Inferior parietal cortex (tissue), 1 donor: ENCODE measurements around the gene C8A.
A peak's percentile ranks its signal among the peaks of the same experiment; 100 is the strongest.

Source experiments
- DNase-seq: peaks from one replicate; pipeline ENCODE4 v3.0.0-alpha.2; 2016; ENCODE audit errors: extremely low spot score

Gene C8A

DNA sequence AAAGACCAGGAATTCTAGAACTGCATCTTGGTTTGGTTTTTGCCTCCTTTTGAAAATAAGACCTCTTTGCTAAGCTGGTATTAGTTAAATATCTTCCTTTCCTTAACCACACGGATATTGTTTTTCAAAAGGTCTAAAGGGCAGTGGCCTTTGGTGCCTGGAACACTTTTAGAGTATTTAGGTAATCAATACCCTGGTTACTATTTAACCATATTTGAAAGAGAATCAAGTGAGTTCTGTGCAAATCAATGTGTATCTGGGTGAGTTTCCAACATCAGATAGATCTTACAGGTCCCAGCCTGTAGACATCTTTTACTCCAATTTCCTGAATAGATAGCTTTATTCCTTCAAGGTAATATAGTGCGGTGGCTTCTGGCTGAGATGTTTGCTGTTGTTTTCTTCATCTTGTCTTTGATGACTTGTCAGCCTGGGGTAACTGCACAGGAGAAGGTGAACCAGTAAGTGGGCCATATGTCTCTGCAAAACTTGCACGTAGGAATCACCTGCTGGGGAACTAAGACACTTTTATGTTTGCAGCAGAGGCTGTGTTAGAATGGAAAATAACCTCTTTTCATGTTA is at the start of gene C8A:
C8A (plus strand) TSS at position 277 of the 579 bp plus-strand sequence; CDS start at position 382, 105 bp downstream.
- DNase-seq = no peak

DNA sequence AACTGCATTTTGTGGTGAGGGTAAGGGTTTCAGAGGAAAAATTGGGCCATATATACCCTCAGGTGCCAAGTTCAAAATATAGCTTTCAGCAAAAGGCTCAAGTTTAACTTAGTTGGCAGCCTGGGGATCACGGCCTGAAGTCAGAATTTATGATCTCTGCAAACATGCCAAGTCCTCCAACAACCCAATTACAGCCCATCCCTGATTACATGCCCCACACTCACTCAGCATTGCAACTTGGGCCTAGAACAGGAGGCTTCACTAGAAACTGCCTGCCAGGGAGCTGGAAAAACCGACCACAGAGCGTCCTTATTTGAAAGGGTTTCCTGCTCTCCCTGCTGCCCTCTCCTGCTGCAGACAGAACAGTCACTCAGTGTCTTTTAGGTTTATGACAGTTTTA is 47.8 kb upstream of the C8A start:
- DNase-seq = no peak

DNA sequence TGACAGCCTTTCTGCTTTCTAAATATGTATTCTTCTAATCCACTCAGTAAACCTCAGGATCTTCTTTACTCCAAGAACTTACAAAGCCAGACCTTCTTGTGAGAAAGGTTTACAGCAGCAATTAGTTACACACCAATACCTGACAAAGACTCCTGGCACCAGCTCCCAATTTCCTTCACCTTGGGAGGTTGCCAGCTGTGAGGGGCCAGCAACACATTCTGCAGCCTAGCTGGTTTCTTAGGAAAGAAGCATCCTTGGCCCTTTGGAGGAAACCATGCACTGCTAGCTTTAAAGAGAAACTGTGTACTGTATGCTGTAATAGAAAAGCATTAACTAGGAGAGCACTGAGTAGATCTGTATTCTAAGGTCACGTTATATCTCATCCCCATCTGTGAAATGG is 46.2 kb upstream of the C8A start:
- peak; percentile 21 for DNase-seq

DNA sequence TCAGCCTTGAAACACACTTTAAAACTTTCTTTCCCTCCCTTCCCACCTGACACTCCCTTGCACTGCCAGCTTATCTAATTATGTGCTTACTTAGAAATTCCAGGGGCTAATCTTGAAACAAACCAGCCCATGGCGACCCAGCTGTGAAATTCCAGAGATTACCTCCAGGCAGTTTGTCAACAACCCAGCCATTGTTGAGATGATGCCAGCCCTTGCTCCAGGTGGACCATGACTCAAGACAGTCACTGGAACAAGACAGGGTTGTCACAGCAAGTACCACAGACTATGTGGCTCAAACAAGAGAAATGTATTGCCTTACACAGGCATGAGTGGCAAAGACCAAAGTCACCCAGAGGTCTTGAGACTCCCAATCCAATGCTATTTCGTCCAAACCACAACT is 43.3 kb upstream of the C8A start:
- DNase-seq = no peak

DNA sequence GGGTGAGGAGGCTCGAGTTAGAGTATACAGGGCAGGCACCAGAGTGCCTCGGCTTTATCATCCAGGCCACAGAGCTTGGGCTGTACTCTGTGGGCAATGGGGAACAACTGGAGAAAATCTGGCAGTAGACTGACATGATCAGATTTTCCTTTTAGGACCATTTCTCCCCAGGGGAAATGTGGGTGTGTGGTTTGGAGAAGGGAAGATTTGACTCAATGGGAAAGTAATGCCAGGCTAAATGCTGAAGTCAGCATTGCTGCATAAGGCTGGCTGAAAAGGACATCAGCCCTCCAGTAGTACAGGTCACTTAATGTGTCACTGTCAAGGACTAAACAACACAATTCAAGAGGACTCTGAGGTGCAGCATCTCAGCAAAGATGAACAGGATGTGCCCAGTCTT is 40.4 kb upstream of the C8A start:
- no peak for DNase-seq

DNA sequence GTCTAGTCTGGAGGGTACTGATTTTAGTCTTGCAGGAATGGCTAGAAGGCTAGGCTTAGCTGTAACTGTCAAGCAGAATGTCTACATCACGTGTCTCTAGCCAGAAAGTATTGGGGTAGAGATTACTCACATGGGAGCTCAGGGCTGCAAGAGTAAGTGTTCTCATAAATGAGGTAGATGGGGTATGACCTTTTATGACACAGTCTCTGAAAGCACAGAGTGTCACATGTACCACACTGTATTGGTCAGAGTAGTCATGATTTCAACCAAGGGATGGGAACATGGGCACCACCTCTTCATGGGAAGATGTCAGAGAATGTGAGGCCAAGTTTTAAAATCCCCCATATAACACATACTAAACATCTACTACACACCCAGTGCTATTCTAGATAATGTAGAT is 38.3 kb upstream of the C8A start:
- DNase-seq = no peak

DNA sequence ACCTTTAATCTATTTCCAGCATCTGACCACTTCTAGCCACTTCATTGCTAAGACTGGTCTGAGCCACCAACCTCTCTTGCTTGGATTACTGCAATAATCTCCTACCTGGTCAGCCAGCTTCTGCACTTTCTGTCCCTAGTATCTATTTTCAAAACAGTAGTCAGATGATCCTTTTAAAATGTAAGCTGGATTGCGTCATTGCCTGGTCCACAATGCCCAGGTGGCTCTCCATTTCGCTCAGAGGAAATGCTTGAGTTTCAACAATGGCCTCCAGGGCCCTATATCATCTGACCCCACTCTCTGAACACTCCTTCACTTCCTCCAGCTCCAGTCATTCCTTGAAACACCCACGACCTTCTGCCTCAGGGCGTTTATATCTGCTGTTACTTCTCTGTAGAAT is 37.7 kb upstream of the C8A start:
- DNase-seq = no peak

DNA sequence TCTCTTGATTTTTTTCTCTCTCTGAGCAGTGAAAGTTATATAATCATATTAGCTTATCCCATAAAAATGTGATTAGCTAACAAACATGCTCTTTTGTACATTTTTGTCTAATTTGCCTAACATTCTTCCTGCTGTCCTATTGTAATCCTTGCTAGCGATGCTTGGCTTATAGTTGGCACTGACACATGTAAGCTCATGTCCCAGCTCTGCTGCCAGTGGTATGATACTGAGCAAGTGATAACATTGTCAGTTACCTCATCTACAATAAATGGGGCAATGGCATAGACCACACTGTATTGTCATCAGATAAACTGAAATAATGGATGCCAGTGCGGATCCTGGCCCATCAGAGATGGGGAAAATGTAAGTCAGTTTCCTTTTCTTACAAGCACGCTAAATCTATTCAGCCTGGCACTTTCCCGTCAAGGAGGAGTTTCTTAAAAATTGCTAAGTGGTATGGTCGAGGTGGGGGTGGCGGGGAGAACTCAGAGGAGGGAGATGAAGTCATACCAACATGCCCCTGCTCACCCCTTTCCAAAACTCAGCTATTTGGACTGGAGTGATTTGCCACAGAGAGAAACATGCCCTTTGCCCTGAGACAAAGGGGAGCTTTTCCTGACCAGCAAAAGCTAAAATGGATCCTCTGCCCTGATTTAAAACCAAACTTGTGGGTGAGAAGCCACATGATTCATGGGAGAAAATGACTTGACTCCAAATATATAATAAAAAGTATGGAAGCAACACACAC is 36.7 kb upstream of the C8A start:
- DNase-seq = no peak

DNA sequence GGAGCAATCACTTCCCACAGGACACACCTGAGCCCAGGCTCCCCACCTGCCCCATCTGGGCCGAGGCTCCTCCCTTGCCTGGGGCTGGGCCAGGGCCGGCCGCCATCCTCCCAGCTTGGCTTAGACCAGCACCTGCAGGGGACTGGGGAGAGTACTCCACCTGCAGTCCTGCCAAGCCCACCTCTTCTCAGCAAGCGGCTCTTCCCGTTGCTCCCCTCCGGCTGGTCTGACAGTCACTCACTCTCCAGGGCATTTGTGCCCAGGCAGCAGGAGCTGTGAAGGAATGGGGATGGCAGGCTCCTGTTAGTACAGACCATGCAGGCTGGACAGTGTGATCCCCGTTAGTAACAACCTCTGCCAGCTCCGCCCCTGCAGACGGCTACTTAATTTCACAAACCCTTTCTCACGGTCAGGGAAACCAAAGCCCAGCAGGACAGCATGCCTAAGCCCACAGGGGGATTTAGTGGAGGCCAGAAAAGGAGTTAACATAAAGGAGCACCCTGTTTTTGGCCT is 35.2 kb upstream of the C8A start, which contains the start of gene FYB2:
FYB2 (minus strand) TSS at position 18 of the 513 bp plus-strand sequence. CDS start 114 bp downstream, outside the sequence.
- DNase-seq = no peak

DNA sequence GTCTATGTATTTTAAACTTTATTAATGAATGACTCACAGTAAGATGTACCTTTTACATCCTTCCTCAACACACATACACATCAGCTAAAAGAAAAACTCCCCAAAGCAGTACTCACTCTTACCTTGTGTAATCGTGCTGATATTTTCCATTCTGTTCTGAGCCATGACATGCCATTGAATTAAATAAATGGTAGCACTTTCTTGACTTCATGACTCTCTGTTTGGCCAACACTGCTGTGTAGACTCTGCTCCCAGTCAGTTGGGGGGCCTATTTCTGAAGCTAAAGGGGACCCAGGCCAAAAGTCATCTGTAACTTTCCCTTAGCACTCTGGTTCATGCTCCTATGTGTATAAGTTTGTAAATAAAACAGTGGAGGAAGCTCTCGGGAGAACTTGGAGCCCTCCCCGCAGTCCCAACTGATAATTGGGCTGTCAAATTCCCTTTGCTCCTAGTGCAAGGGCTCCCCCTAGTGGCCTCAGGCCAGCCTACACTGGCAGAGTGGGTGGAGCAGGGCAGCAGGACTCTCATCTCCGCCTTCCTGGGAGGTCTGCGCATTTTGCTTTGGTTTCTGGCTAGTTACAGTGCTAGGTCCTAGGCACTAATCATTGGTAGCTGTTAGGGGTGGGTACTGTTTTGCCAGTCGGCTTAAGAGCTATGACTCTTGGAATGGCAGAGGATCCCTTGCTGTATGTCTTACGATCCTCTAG is 33.7 kb upstream of the C8A start:
- peak; percentile 78 for DNase-seq

DNA sequence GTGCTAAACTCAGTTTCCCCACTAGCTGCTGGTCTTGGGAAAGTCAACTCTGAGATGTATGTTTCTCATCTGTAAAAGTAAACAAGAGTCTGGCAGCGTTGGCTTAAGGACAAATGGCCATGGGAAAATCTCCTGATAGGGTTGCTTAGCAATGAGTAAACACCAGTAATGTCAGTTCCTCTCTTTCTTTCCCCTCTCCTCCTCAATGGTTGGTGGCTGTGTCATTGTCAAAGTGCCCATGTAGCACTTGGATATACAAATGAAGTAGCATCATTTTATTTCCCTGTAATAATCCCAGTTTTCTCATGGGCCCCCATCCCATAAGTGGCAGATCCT is 33.2 kb upstream of the C8A start:
- DNase-seq = no peak

DNA sequence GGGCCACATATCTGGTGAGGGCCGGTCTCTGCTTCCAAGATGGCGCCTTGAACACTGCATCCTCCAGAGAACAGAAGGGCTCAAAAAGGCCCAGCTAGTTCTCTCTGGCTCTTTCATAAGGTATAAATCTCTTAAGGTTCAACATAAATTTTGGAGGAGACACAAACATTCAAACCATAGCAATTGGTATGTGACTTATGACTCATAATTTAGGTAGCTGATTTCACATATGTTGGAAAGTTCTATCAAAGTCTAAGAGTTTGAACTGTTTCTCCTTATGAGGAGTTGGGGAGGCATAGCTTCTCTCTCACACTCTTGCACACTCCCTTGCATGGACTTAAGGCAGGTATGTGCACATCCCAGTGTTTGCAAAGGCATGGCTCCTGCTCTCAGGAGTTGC is 30.3 kb upstream of the C8A start:
- no peak for DNase-seq

DNA sequence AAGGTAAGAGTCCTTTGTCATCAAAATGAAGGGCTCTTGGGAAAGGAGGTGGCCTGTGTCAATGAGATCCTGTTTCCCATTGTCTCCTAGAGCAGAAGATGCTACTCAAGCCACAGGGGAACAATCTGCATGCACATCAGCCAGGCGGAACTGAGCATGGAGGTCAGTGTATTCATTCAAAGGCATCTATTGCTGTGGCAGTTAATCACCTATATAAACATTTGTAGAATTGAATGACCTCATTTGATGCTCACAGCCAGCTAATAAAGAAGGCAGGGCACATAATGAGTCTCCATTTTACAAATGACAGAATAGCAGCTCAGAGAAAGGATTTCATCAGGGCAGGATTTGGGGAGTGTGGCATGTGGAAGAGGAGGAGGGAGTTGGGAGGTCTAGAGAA is 29.7 kb upstream of the C8A start:
- no peak for DNase-seq

DNA sequence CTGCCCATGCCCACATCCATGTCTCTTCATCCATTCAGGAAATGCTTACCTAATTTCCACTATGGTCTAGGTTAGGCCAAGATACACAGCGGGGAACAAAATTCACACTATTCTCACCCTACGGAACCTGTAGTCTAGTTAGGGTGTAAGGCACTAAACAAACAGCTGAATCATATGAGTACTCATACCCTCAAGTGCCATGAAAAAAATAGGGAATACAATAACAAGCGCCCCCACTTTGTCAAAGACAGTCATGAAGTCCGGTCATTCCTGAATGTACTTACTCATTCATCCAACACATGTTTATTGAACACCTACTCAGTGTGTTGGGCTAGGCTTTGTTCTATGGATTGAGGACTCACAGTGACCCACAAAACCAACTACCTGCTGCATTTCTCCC is 29.2 kb upstream of the C8A start:
- DNase-seq = no peak

DNA sequence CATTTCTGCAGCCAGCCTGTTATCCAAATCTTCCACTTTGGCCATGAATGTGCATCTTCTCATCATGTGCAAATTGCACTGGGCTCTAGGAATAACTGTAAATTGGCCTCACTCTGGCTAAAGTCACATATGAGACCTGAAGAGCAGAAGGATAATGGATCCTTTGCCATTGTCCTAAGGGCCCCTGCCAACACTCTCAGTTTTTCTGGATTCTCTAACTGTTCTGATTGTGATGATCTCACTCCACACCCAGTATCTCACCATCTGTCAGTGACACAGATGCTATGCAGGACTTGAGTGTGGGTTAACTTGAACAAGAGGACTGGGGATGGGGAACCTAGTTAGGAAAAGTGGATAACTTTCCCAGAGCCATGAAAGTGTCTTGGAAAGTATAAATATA is 26.9 kb upstream of the C8A start:
- DNase-seq = peak; percentile 22

DNA sequence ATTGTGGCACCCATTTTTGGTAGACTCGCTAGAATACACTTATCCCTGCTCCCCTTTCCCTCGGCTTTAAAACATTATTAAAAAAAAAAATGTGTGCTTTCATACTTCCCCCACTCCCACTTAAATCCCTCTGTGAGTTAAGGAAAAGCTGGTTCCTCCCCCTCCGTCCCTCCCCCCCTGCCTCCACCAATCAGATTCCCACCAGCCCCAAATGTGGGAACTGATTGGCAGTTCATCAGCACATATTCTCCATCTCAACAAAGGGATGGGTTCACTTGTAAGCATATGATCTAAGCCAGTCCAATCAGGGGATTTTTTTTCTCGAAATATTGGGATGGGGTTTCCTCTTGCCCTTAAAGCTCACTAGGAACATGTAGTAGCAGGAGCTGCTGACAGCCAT is 24.5 kb upstream of the C8A start:
- no peak for DNase-seq

DNA sequence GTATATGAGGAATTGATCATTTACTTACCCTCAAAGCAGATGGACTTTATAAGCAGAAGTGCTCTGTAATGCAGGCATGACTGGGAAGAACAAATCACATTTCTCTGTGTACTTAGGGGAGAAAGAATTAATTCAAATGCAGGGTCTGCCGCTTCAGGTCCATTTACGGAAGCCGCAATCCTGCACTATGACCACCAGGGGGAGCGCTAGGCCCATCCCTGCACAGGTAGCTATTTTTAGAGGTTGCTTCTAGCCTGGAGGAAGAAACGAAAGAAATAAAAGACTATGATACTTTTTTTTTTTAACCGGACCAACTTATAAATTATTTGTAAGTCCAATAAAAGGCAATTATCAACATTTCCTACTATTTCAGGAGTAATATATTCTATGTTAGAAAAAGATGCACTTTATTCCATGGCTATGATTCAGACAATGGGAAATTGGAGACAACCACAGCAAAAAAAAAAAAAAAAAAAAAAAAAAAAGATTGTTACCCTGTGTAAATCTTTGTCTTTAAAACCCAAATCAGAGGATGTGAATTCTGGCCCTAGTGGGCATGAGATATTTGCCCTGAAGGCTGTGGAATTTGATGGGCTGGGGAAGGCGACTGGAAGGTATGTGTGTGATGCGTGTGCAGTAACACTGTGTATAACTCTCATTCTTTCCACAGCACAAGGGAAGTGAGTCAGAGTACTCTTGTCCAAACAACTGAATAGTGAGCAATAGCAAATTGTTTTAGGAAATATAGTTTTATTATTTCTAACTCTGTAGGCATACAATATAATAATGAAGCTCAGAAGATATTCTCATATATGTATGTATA is 22.5 kb upstream of the C8A start:
- DNase-seq = peak; percentile 92

DNA sequence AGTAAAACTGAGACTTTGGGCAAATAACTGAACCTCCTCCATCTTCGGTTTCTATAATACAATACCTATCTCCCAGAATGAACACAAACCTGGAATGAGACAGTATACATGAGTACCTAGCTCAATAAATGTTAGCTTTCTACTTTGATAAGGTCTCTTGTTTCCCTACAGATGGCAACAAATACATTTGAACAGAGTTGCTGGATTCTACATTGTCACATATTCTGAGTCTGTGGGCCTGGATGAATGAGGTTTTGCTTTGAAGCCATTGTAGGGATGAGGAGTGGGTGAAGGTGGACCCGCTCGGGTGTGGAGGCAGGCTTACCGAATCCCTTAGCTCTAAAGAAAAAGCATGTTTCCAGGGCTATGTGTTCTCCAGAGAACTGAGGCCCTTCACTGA is 21.5 kb upstream of the C8A start:
- no peak for DNase-seq

DNA sequence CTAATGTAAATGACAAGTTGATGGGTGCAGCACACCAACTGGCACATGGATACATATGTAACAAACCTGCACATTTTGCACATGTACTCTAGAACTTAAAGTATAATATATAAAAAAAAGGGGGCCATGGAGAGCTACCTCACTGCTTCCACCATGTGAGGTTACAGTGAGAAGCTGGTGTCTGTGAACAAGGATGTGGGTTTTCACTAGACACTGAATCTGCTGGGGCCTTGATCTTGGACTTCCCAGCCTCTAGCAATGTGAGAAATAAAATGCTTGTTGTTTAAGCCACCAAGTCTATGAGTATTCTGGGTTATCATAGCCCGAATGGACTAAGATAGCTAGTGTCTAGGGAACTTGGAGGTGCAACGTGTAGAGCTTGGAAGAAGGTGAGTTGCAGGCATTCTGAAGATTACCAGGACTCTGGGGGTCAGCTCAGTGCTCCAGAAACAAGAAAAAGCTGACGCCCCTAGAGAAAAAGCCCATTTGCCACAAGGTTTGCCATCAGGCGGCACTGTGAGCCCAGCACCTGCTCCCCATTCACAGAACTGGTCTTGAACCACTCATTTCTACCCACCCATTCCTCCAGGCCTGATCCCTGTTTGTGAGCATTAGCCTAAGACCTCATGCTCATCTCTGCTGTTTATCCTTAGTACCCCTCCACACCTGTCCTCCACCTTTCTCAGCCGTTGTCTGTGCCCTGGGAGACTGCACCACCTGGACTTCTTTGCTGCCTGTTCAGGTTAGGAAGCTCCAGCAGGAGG is 20.3 kb upstream of the C8A start:
- no peak for DNase-seq

DNA sequence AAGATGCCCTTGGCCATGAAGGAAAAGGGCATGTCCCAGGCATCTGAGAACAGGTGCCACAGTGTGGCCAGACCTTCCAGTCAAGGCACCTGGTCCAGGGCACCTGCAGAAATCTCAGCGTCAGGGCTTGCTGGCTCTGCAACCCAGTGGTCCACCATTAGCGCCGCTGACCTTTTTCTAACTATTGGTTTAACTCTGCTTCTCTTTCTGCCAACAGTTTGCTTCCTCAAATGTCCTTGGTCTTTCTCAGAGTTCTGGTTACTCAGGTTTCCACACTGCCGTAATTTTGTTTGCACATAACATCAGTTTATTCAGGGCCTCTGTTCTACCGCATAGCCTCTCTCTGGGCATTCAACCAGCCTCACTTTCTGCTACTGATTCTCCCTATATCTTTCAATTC is 18.9 kb upstream of the C8A start:
- no peak for DNase-seq

DNA sequence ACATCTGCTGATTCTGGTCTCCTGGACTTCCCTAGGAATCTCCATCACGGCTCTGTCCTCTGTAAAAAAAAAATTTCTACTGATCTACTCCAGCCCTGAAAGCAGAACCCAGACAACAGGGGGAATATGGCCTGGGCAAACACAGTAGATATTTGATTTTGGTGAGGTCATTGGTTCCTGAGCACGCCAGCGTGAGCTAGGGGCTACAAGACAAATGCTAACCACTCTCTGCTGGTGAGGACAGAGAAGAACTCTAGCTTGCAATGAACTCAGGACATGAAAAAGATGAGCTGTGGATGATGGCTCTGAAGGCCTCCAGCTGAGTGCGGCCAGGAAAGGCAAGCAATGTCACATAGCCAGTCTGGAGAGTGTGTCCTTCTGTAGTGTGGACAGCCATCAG is 18.2 kb upstream of the C8A start:
- DNase-seq = no peak
